ENCODE results near the gene CRYBA4. TPM values are rescaled to one million over a fixed set of nuclear protein-coding genes. Genes with fewer than 3 reads are reported as not detected.

The CRYBA4 gene
- total RNA-seq, 1 experiment from 2014 or later: not detected

Small RNAs within 50 kb of the gene (small RNA-seq; reads per million reads assigned to genes)
- gene RF01874: not detected

Other genes starting within 250 kb of the CRYBA4 start
- 6.3 and 8.7 TPM in 2 replicates for gene ASPHD2, start 192.7 kb upstream of the CRYBA4 start, total RNA-seq (2014; rRNA removed; shearing (Covaris generic))
- 23.4 and 28.6 TPM in 2 replicates for gene HPS4, start 138.2 kb upstream of the CRYBA4 start, total RNA-seq (2014; rRNA removed; shearing (Covaris generic))
- 27.3 and 37.1 TPM in 2 replicates for gene SRRD, start 138.1 kb upstream of the CRYBA4 start, total RNA-seq (2014; rRNA removed; shearing (Covaris generic))
- 41.9 and 44.7 TPM in 2 replicates for gene TFIP11, start 109.5 kb upstream of the CRYBA4 start, total RNA-seq (2014; rRNA removed; shearing (Covaris generic))
- 42.6 and 50.1 TPM in 2 replicates for gene TPST2, start 31.8 kb upstream of the CRYBA4 start, total RNA-seq (2014; rRNA removed; shearing (Covaris generic))
- gene CRYBB1, start 3.9 kb upstream of the CRYBA4 start, total RNA-seq (2014; rRNA removed; shearing (Covaris generic)): not detected in 2 replicates
- gene MIAT, start 35.6 kb downstream of the CRYBA4 start, total RNA-seq (2014; rRNA removed; shearing (Covaris generic)): 0.07 and 0.10 TPM in 2 replicates

All from HT1080 (cell line).